Esophagus muscularis mucosa (tissue), 4 donors: Measurements from ENCODE around the gene PTCH1.

Experiments used
- CTCF ChIP-seq, 3 experiments: fragments of 200-600 bp in 2 of 3; fragments of 450-650 bp in 1 of 3; sonication (generic) in 2 of 3; IDR thresholded peaks; one replicate each; pipeline ENCODE4 v1.5.1; 2017 to 2019; ENCODE audit warnings: antibody characterized with exemption in 3 of 3, mild to moderate bottlenecking in 2 of 3, moderate library complexity in 1 of 3
- EP300 ChIP-seq: sonication (generic); formaldehyde crosslinking; IDR thresholded peaks from one replicate; pipeline ENCODE4 v1.6.1; 2017; ENCODE audit warnings: antibody characterized with exemption
- POLR2A ChIP-seq: fragments of 450-650 bp; IDR thresholded peaks from one replicate; pipeline ENCODE4 v1.6.1; 2017; ENCODE audit warnings: antibody characterized with exemption, moderate library complexity, mild to moderate bottlenecking, low read depth
- POLR2AphosphoS5 ChIP-seq, 2 donors: sonication (generic); formaldehyde crosslinking; IDR thresholded peaks; one replicate each; pipeline ENCODE4 v1.6.1; 2017; ENCODE audit warnings: antibody characterized with exemption in 2 of 2

- TF ChIP-seq EP300, result no peak
- no peak for TF ChIP-seq CTCF (IDR thresholded peaks at IDR 0.05)
- TF ChIP-seq POLR2A, result no peak
- no peak for TF ChIP-seq POLR2AphosphoS5 (IDR thresholded peaks at IDR 0.05)
Measured at GRCh38 chr9:95446259-95446658, 70.5 kb downstream of the PTCH1 start.
